ENCODE measurements around the gene TOR1A. TPM values are rescaled to one million over a fixed set of nuclear protein-coding genes. Genes with fewer than 3 reads are reported as not detected.

Gene TOR1A
- total RNA-seq, 1 donor from 2014 or later: 11.0 TPM

- Histone ChIP-seq H3K4me1 (ENCODE audit: control insufficient read depth in 3 of 3, insufficient read depth in 3 of 3, low read length in 3 of 3) (no peaks in the 10 kb centered on the region), H3K4me3 (ENCODE audit: low read length in 3 of 3) (no peak overlapping the region), H3K27me3 (ENCODE audit: control insufficient read depth in 3 of 3, insufficient read depth in 3 of 3, low read length in 3 of 3) (no peaks in the 10 kb centered on the region), H3K9ac (ENCODE audit: low read depth in 1 of 3, low read length in 3 of 3) (no peak overlapping the region), H3K27ac (ENCODE audit: low read depth, low read length) (no peak overlapping the region), H3K36me3 (ENCODE audit: control insufficient read depth in 3 of 3, insufficient read depth in 3 of 3, low read length in 3 of 3) (peaks cover 39 to 56% (median 41%) of the 10 kb centered on the region in 3 donors), H3K9me3 (ENCODE audit: control insufficient read depth in 3 of 3, low read length in 3 of 3) (no peaks in the 10 kb centered on the region)
Measured at GRCh38 chr9:129851821-129852220, 27.9 kb upstream of the TOR1A start.

GRCh38 chr9:129850821-129851550 is 27.1 kb upstream of the TOR1A start:
- Histone ChIP-seq H3K9me3 (ENCODE audit: control insufficient read depth in 3 of 3, low read length in 3 of 3) (no peaks in the 10 kb centered on the region), H3K4me3 (ENCODE audit: low read length in 3 of 3) (no peak overlapping the region), H3K27ac (ENCODE audit: low read depth, low read length) (no peak overlapping the region), H3K9ac (ENCODE audit: low read depth in 1 of 3, low read length in 3 of 3) (no peak overlapping the region), H3K27me3 (ENCODE audit: control insufficient read depth in 3 of 3, insufficient read depth in 3 of 3, low read length in 3 of 3) (no peaks in the 10 kb centered on the region), H3K4me1 (ENCODE audit: control insufficient read depth in 3 of 3, insufficient read depth in 3 of 3, low read length in 3 of 3) (no peaks in the 10 kb centered on the region), H3K36me3 (ENCODE audit: control insufficient read depth in 3 of 3, insufficient read depth in 3 of 3, low read length in 3 of 3) (peaks cover 33 to 49% (median 35%) of the 10 kb centered on the region in 3 donors)

GRCh38 chr9:129849901-129850300 is 26.0 kb upstream of the TOR1A start:
- Histone ChIP-seq H3K9me3 (ENCODE audit: control insufficient read depth in 3 of 3, low read length in 3 of 3) (no peaks in the 10 kb centered on the region), H3K36me3 (ENCODE audit: control insufficient read depth in 3 of 3, insufficient read depth in 3 of 3, low read length in 3 of 3) (peaks cover 28 to 42% (median 29%) of the 10 kb centered on the region in 3 donors), H3K27me3 (ENCODE audit: control insufficient read depth in 3 of 3, insufficient read depth in 3 of 3, low read length in 3 of 3) (no peaks in the 10 kb centered on the region), H3K4me3 (ENCODE audit: low read length in 3 of 3) (no peak overlapping the region), H3K27ac (ENCODE audit: low read depth, low read length) (no peak overlapping the region), H3K4me1 (ENCODE audit: control insufficient read depth in 3 of 3, insufficient read depth in 3 of 3, low read length in 3 of 3) (no peaks in the 10 kb centered on the region), H3K9ac (ENCODE audit: low read depth in 1 of 3, low read length in 3 of 3) (no peak overlapping the region)

- H3K27me3 ChIP-seq (ENCODE audit: control insufficient read depth in 3 of 3, insufficient read depth in 3 of 3, low read length in 3 of 3): no peaks in the 10 kb centered on the region
- H3K9me3 ChIP-seq (ENCODE audit: control insufficient read depth in 3 of 3, low read length in 3 of 3): no peaks in the 10 kb centered on the region
- H3K27ac ChIP-seq (ENCODE audit: low read depth, low read length): no peak overlapping the region
- H3K36me3 ChIP-seq (ENCODE audit: control insufficient read depth in 3 of 3, insufficient read depth in 3 of 3, low read length in 3 of 3): peaks cover 24 to 34% (median 29%) of the 10 kb centered on the region in 3 donors
- no peaks in the 10 kb centered on the region for H3K4me1 ChIP-seq (ENCODE audit: control insufficient read depth in 3 of 3, insufficient read depth in 3 of 3, low read length in 3 of 3)
- H3K9ac ChIP-seq (ENCODE audit: low read depth in 1 of 3, low read length in 3 of 3): no peak overlapping the region
- no peak overlapping the region for H3K4me3 ChIP-seq (ENCODE audit: low read length in 3 of 3)
Measured at GRCh38 chr9:129848712-129849441, 24.9 kb upstream of the TOR1A start.

- Histone ChIP-seq H3K36me3 (ENCODE audit: control insufficient read depth in 3 of 3, insufficient read depth in 3 of 3, low read length in 3 of 3) (peaks cover 2 to 6% (median 5%) of the 10 kb centered on the region in 3 donors), H3K9ac (ENCODE audit: low read depth in 1 of 3, low read length in 3 of 3) (no peak overlapping the region), H3K9me3 (ENCODE audit: control insufficient read depth in 3 of 3, low read length in 3 of 3) (no peaks in the 10 kb centered on the region), H3K4me3 (ENCODE audit: low read length in 3 of 3) (no peak overlapping the region), H3K27me3 (ENCODE audit: control insufficient read depth in 3 of 3, insufficient read depth in 3 of 3, low read length in 3 of 3) (no peaks in the 10 kb centered on the region), H3K27ac (ENCODE audit: low read depth, low read length) (no peak overlapping the region), H3K4me1 (ENCODE audit: control insufficient read depth in 3 of 3, insufficient read depth in 3 of 3, low read length in 3 of 3) (no peaks in the 10 kb centered on the region)
Measured at GRCh38 chr9:129845373-129845772, 21.4 kb upstream of the TOR1A start.

GRCh38 chr9:129841071-129841470 is 17.1 kb upstream of the TOR1A start:
- Histone ChIP-seq H3K4me3 (ENCODE audit: low read length in 3 of 3) (no peak overlapping the region), H3K27ac (ENCODE audit: low read depth, low read length) (no peak overlapping the region), H3K9ac (ENCODE audit: low read depth in 1 of 3, low read length in 3 of 3) (no peak overlapping the region), H3K36me3 (ENCODE audit: control insufficient read depth in 3 of 3, insufficient read depth in 3 of 3, low read length in 3 of 3) (peaks cover 4 to 12% (median 7%) of the 10 kb centered on the region in 3 donors), H3K27me3 (ENCODE audit: control insufficient read depth in 3 of 3, insufficient read depth in 3 of 3, low read length in 3 of 3) (no peaks in the 10 kb centered on the region), H3K4me1 (ENCODE audit: control insufficient read depth in 3 of 3, insufficient read depth in 3 of 3, low read length in 3 of 3) (peaks cover 12 to 23% (median 13%) of the 10 kb centered on the region in 3 donors), H3K9me3 (ENCODE audit: control insufficient read depth in 3 of 3, low read length in 3 of 3) (no peaks in the 10 kb centered on the region)

- no peak overlapping the region for H3K27ac ChIP-seq (ENCODE audit: low read depth, low read length)
- peaks cover 4 to 12% (median 7%) of the 10 kb centered on the region in 3 donors for H3K36me3 ChIP-seq (ENCODE audit: control insufficient read depth in 3 of 3, insufficient read depth in 3 of 3, low read length in 3 of 3)
- no peak overlapping the region for H3K9ac ChIP-seq (ENCODE audit: low read depth in 1 of 3, low read length in 3 of 3)
- H3K27me3 ChIP-seq (ENCODE audit: control insufficient read depth in 3 of 3, insufficient read depth in 3 of 3, low read length in 3 of 3): no peaks in the 10 kb centered on the region
- H3K4me1 ChIP-seq (ENCODE audit: control insufficient read depth in 3 of 3, insufficient read depth in 3 of 3, low read length in 3 of 3): peaks cover 13 to 28% (median 16%) of the 10 kb centered on the region in 3 donors
- H3K4me3 ChIP-seq (ENCODE audit: low read length in 3 of 3): no peak overlapping the region
- H3K9me3 ChIP-seq (ENCODE audit: control insufficient read depth in 3 of 3, low read length in 3 of 3): no peaks in the 10 kb centered on the region
Measured at GRCh38 chr9:129840034-129840433, 16.1 kb upstream of the TOR1A start.

- H3K27me3 ChIP-seq (ENCODE audit: control insufficient read depth in 3 of 3, insufficient read depth in 3 of 3, low read length in 3 of 3): no peaks in the 10 kb centered on the region
- H3K9me3 ChIP-seq (ENCODE audit: control insufficient read depth in 3 of 3, low read length in 3 of 3): no peaks in the 10 kb centered on the region
- peak overlapping the region in 1 of 3 donors; percentile 1 for H3K9ac ChIP-seq (ENCODE audit: low read depth in 1 of 3, low read length in 3 of 3)
- no peak overlapping the region for H3K27ac ChIP-seq (ENCODE audit: low read depth, low read length)
- peaks cover 7 to 12% (median 8%) of the 10 kb centered on the region in 3 donors for H3K36me3 ChIP-seq (ENCODE audit: control insufficient read depth in 3 of 3, insufficient read depth in 3 of 3, low read length in 3 of 3)
- H3K4me3 ChIP-seq (ENCODE audit: low read length in 3 of 3): no peak overlapping the region
- peaks cover 17 to 33% (median 18%) of the 10 kb centered on the region in 3 donors for H3K4me1 ChIP-seq (ENCODE audit: control insufficient read depth in 3 of 3, insufficient read depth in 3 of 3, low read length in 3 of 3)
Measured at GRCh38 chr9:129839324-129840023, 15.5 kb upstream of the TOR1A start.

- H3K9ac ChIP-seq (ENCODE audit: low read depth in 1 of 3, low read length in 3 of 3): peak overlapping the region in 1 of 3 donors; percentile 1
Measured at GRCh38 chr9:129838707-129839259, 14.8 kb upstream of the TOR1A start.

More at GRCh38 chr9:129838707-129839259, 14.8 kb upstream of the TOR1A start:
- no peaks in the 10 kb centered on the region for H3K27me3 ChIP-seq (ENCODE audit: control insufficient read depth in 3 of 3, insufficient read depth in 3 of 3, low read length in 3 of 3)
- H3K4me1 ChIP-seq (ENCODE audit: control insufficient read depth in 3 of 3, insufficient read depth in 3 of 3, low read length in 3 of 3): peaks cover 22 to 39% (median 24%) of the 10 kb centered on the region in 3 donors
- H3K9me3 ChIP-seq (ENCODE audit: control insufficient read depth in 3 of 3, low read length in 3 of 3): no peaks in the 10 kb centered on the region
- H3K4me3 ChIP-seq (ENCODE audit: low read length in 3 of 3): no peak overlapping the region
- peaks cover 7 to 12% (median 8%) of the 10 kb centered on the region in 3 donors for H3K36me3 ChIP-seq (ENCODE audit: control insufficient read depth in 3 of 3, insufficient read depth in 3 of 3, low read length in 3 of 3)
- no peak overlapping the region for H3K27ac ChIP-seq (ENCODE audit: low read depth, low read length)
